ENCODE results near the gene GDPD5.

Gene GDPD5

GRCh38 chr11:75432911-75433321, 92.8 kb downstream of the GDPD5 start, which contains the start of gene KLHL35:
Gene KLHL35, minus strand, starts transcription at chr11:75433203. Its CDS starts 2,574 bp downstream, at chr11:75430629.
- peaks cover 0 to 33% (median 24%) of the 10 kb centered on the region in 5 donors for H3K4me1 ChIP-seq (ENCODE audit: control insufficient read depth in 5 of 5, insufficient read depth in 5 of 5, low read length in 5 of 5)
- H3K27ac ChIP-seq (ENCODE audit: low read depth, low read length), result no peak within 1 kb of the TSS
- H3K4me3 ChIP-seq (ENCODE audit: low read depth in 1 of 5, low read length in 5 of 5), result no peak within 1 kb of the TSS
- H3K36me3 ChIP-seq (ENCODE audit: control insufficient read depth in 5 of 5, insufficient read depth in 5 of 5, low read length in 5 of 5), result peaks cover 0 to 36% (median 34%) of the 10 kb centered on the region in 5 donors
- H3K9me3 ChIP-seq (ENCODE audit: control insufficient read depth in 5 of 5, low read length in 5 of 5), result peaks cover 0 to 8% (median 5%) of the 10 kb centered on the region in 5 donors
- H3K9ac ChIP-seq (ENCODE audit: low read length in 5 of 5), result no peak within 1 kb of the TSS
- peaks cover 0 to 25% (median 3%) of the 10 kb centered on the region in 5 donors for H3K27me3 ChIP-seq (ENCODE audit: control insufficient read depth in 5 of 5, insufficient read depth in 4 of 5, low read length in 5 of 5)

GRCh38 chr11:75431533-75432525, 93.9 kb downstream of the GDPD5 start:
- H3K4me1 ChIP-seq (ENCODE audit: control insufficient read depth in 5 of 5, insufficient read depth in 5 of 5, low read length in 5 of 5), result peaks cover 2 to 37% (median 29%) of the 10 kb centered on the region in 5 donors
- no peak overlapping the region for H3K27ac ChIP-seq (ENCODE audit: low read depth, low read length)
- H3K9ac ChIP-seq (ENCODE audit: low read length in 5 of 5), result no peak overlapping the region
- H3K36me3 ChIP-seq (ENCODE audit: control insufficient read depth in 5 of 5, insufficient read depth in 5 of 5, low read length in 5 of 5), result peaks cover 0 to 29% (median 25%) of the 10 kb centered on the region in 5 donors
- peaks cover 0 to 25% (median 3%) of the 10 kb centered on the region in 5 donors for H3K27me3 ChIP-seq (ENCODE audit: control insufficient read depth in 5 of 5, insufficient read depth in 4 of 5, low read length in 5 of 5)
- peaks cover 0 to 8% (median 5%) of the 10 kb centered on the region in 5 donors for H3K9me3 ChIP-seq (ENCODE audit: control insufficient read depth in 5 of 5, low read length in 5 of 5)
- no peak overlapping the region for H3K4me3 ChIP-seq (ENCODE audit: low read depth in 1 of 5, low read length in 5 of 5)

- H3K9ac ChIP-seq (ENCODE audit: low read length in 5 of 5), result peak overlapping the region in 1 of 5 donors; percentile 17
Measured at GRCh38 chr11:75430714-75431532, 94.8 kb downstream of the GDPD5 start.

GRCh38 chr11:75429902-75430713, 95.6 kb downstream of the GDPD5 start:
- peaks cover 0 to 11% (median 8%) of the 10 kb centered on the region in 5 donors for H3K36me3 ChIP-seq (ENCODE audit: control insufficient read depth in 5 of 5, insufficient read depth in 5 of 5, low read length in 5 of 5)
- no peak overlapping the region for H3K27ac ChIP-seq (ENCODE audit: low read depth, low read length)
- H3K27me3 ChIP-seq (ENCODE audit: control insufficient read depth in 5 of 5, insufficient read depth in 4 of 5, low read length in 5 of 5), result peaks cover 0 to 25% (median 3%) of the 10 kb centered on the region in 5 donors
- H3K4me1 ChIP-seq (ENCODE audit: control insufficient read depth in 5 of 5, insufficient read depth in 5 of 5, low read length in 5 of 5), result peaks cover 2 to 37% (median 29%) of the 10 kb centered on the region in 5 donors
- peak overlapping the region in 4 of 5 donors; percentile 46 to 66 (median 60) for H3K4me3 ChIP-seq (ENCODE audit: low read depth in 1 of 5, low read length in 5 of 5)
- peaks cover 0 to 8% (median 5%) of the 10 kb centered on the region in 5 donors for H3K9me3 ChIP-seq (ENCODE audit: control insufficient read depth in 5 of 5, low read length in 5 of 5)
- H3K9ac ChIP-seq (ENCODE audit: low read length in 5 of 5), result peak overlapping the region in 1 of 5 donors; percentile 17

More at GRCh38 chr11:75430714-75431532, 94.8 kb downstream of the GDPD5 start:
- Histone ChIP-seq H3K27me3 (ENCODE audit: control insufficient read depth in 5 of 5, insufficient read depth in 4 of 5, low read length in 5 of 5) (peaks cover 0 to 25% (median 3%) of the 10 kb centered on the region in 5 donors), H3K4me1 (ENCODE audit: control insufficient read depth in 5 of 5, insufficient read depth in 5 of 5, low read length in 5 of 5) (peaks cover 2 to 37% (median 29%) of the 10 kb centered on the region in 5 donors), H3K9me3 (ENCODE audit: control insufficient read depth in 5 of 5, low read length in 5 of 5) (peaks cover 0 to 8% (median 5%) of the 10 kb centered on the region in 5 donors), H3K27ac (ENCODE audit: low read depth, low read length) (no peak overlapping the region), H3K4me3 (ENCODE audit: low read depth in 1 of 5, low read length in 5 of 5) (peak overlapping the region in 4 of 5 donors; percentile 46 to 66 (median 60)), H3K36me3 (ENCODE audit: control insufficient read depth in 5 of 5, insufficient read depth in 5 of 5, low read length in 5 of 5) (peaks cover 0 to 20% (median 16%) of the 10 kb centered on the region in 5 donors)

GRCh38 chr11:75429641-75429901, 96.2 kb downstream of the GDPD5 start:
- Histone ChIP-seq H3K4me3 (ENCODE audit: low read depth in 1 of 5, low read length in 5 of 5) (peak overlapping the region in 3 of 5 donors; percentile 35 to 45 (median 36)), H3K4me1 (ENCODE audit: control insufficient read depth in 5 of 5, insufficient read depth in 5 of 5, low read length in 5 of 5) (peaks cover 2 to 37% (median 29%) of the 10 kb centered on the region in 5 donors), H3K9me3 (ENCODE audit: control insufficient read depth in 5 of 5, low read length in 5 of 5) (peaks cover 0 to 8% (median 5%) of the 10 kb centered on the region in 5 donors), H3K36me3 (ENCODE audit: control insufficient read depth in 5 of 5, insufficient read depth in 5 of 5, low read length in 5 of 5) (peaks cover 0 to 6% (median 3%) of the 10 kb centered on the region in 5 donors), H3K27me3 (ENCODE audit: control insufficient read depth in 5 of 5, insufficient read depth in 4 of 5, low read length in 5 of 5) (peaks cover 0 to 25% (median 3%) of the 10 kb centered on the region in 5 donors), H3K27ac (ENCODE audit: low read depth, low read length) (no peak overlapping the region), H3K9ac (ENCODE audit: low read length in 5 of 5) (no peak overlapping the region)

- Histone ChIP-seq H3K36me3 (ENCODE audit: control insufficient read depth in 5 of 5, insufficient read depth in 5 of 5, low read length in 5 of 5) (peaks cover 0 to 2% (median 0%) of the 10 kb centered on the region in 5 donors), H3K4me3 (ENCODE audit: low read depth in 1 of 5, low read length in 5 of 5) (peak overlapping the region in 3 of 5 donors; percentile 35 to 75 (median 45)), H3K9me3 (ENCODE audit: control insufficient read depth in 5 of 5, low read length in 5 of 5) (peaks cover 0 to 8% (median 5%) of the 10 kb centered on the region in 5 donors), H3K27ac (ENCODE audit: low read depth, low read length) (no peak overlapping the region), H3K9ac (ENCODE audit: low read length in 5 of 5) (peak overlapping the region in 1 of 5 donors; percentile 65), H3K27me3 (ENCODE audit: control insufficient read depth in 5 of 5, insufficient read depth in 4 of 5, low read length in 5 of 5) (peaks cover 0 to 25% (median 3%) of the 10 kb centered on the region in 5 donors), H3K4me1 (ENCODE audit: control insufficient read depth in 5 of 5, insufficient read depth in 5 of 5, low read length in 5 of 5) (peaks cover 2 to 37% (median 29%) of the 10 kb centered on the region in 5 donors)
Measured at GRCh38 chr11:75428989-75429640, 96.6 kb downstream of the GDPD5 start.

- Histone ChIP-seq H3K9me3 (ENCODE audit: control insufficient read depth in 5 of 5, low read length in 5 of 5) (peaks cover 0 to 8% (median 5%) of the 10 kb centered on the region in 5 donors), H3K4me1 (ENCODE audit: control insufficient read depth in 5 of 5, insufficient read depth in 5 of 5, low read length in 5 of 5) (peaks cover 2 to 34% (median 26%) of the 10 kb centered on the region in 5 donors), H3K27me3 (ENCODE audit: control insufficient read depth in 5 of 5, insufficient read depth in 4 of 5, low read length in 5 of 5) (peaks cover 0 to 23% (median 3%) of the 10 kb centered on the region in 5 donors), H3K4me3 (ENCODE audit: low read depth in 1 of 5, low read length in 5 of 5) (peak overlapping the region; percentile 51 to 75 (median 64)), H3K9ac (ENCODE audit: low read length in 5 of 5) (peak overlapping the region in 2 of 5 donors; percentile 56 to 65), H3K27ac (ENCODE audit: low read depth, low read length) (no peak overlapping the region), H3K36me3 (ENCODE audit: control insufficient read depth in 5 of 5, insufficient read depth in 5 of 5, low read length in 5 of 5) (peaks cover 0 to 7% (median 3%) of the 10 kb centered on the region in 5 donors)
Measured at GRCh38 chr11:75428281-75428724, 97.4 kb downstream of the GDPD5 start.

GRCh38 chr11:75427181-75427580, 98.6 kb downstream of the GDPD5 start:
- Histone ChIP-seq H3K4me3 (ENCODE audit: low read depth in 1 of 5, low read length in 5 of 5) (no peak overlapping the region), H3K36me3 (ENCODE audit: control insufficient read depth in 5 of 5, insufficient read depth in 5 of 5, low read length in 5 of 5) (peaks cover 0 to 19% (median 15%) of the 10 kb centered on the region in 5 donors), H3K9me3 (ENCODE audit: control insufficient read depth in 5 of 5, low read length in 5 of 5) (peaks cover 0 to 8% (median 5%) of the 10 kb centered on the region in 5 donors), H3K27ac (ENCODE audit: low read depth, low read length) (no peak overlapping the region), H3K9ac (ENCODE audit: low read length in 5 of 5) (no peak overlapping the region), H3K27me3 (ENCODE audit: control insufficient read depth in 5 of 5, insufficient read depth in 4 of 5, low read length in 5 of 5) (peaks cover 0 to 18% (median 3%) of the 10 kb centered on the region in 5 donors), H3K4me1 (ENCODE audit: control insufficient read depth in 5 of 5, insufficient read depth in 5 of 5, low read length in 5 of 5) (peaks cover 2 to 27% (median 22%) of the 10 kb centered on the region in 5 donors)
